HG02610 (cell line): ENCODE results near the gene ENTHD1.
"Not testable (repeated sequence)": the region's sequence is repeated elsewhere in the genome, so short reads cannot be mapped to it uniquely, and the experiment has no call there.

Experiments
- ATAC-seq: cut with Tn5 transposase; IDR thresholded peaks from one replicate; pipeline ENCODE4 v1.9.1; 2021; ENCODE audit warnings: mild to moderate bottlenecking, moderate library complexity; ENCODE audit not compliant: unreplicated experiment

The ENTHD1 gene

GRCh38 chr22:39735776-39736175, 157.8 kb downstream of the ENTHD1 start:
- no peak for ATAC-seq

- ATAC-seq: no peak
Measured at GRCh38 chr22:39734866-39735265, 158.7 kb downstream of the ENTHD1 start.

GRCh38 chr22:39734046-39734445, 159.5 kb downstream of the ENTHD1 start:
- not testable (repeated sequence) for ATAC-seq

GRCh38 chr22:39733191-39733590, 160.4 kb downstream of the ENTHD1 start:
- no peak for ATAC-seq

GRCh38 chr22:39732625-39733024, 160.9 kb downstream of the ENTHD1 start:
- ATAC-seq: no peak

GRCh38 chr22:39731881-39732555, 161.5 kb downstream of the ENTHD1 start:
- ATAC-seq: no peak

GRCh38 chr22:39731481-39731880, 162.1 kb downstream of the ENTHD1 start:
- no peak for ATAC-seq

GRCh38 chr22:39729141-39729934, 164.2 kb downstream of the ENTHD1 start:
- ATAC-seq: no peak

- ATAC-seq: no peak
Measured at GRCh38 chr22:39728236-39728860, 165.2 kb downstream of the ENTHD1 start.

GRCh38 chr22:39727541-39727940, 166.0 kb downstream of the ENTHD1 start:
- ATAC-seq: no peak

- ATAC-seq: no peak
Measured at GRCh38 chr22:39725351-39726035, 168.1 kb downstream of the ENTHD1 start.

GRCh38 chr22:39724857-39725256, 168.7 kb downstream of the ENTHD1 start:
- ATAC-seq: no peak

- ATAC-seq: no peak
Measured at GRCh38 chr22:39724390-39724789, 169.2 kb downstream of the ENTHD1 start.

- no peak for ATAC-seq
Measured at GRCh38 chr22:39723899-39724351, 169.6 kb downstream of the ENTHD1 start.

- ATAC-seq: no peak
Measured at GRCh38 chr22:39723463-39723862, 170.1 kb downstream of the ENTHD1 start.

- ATAC-seq: no peak
Measured at GRCh38 chr22:39722501-39722900, 171.1 kb downstream of the ENTHD1 start.

- ATAC-seq: no peak
Measured at GRCh38 chr22:39722032-39722325, 171.6 kb downstream of the ENTHD1 start.

- no peak for ATAC-seq
Measured at GRCh38 chr22:39721206-39722031, 172.1 kb downstream of the ENTHD1 start.

GRCh38 chr22:39719559-39720450, 173.8 kb downstream of the ENTHD1 start:
- no peak for ATAC-seq
